Nephron progenitor cell (in vitro differentiated cells): ENCODE measurements around the gene NRP1.
A peak's percentile ranks its signal among the peaks of the same experiment; 100 is the strongest.

ENCODE experiments used
- DNase-seq: peaks from one replicate; pipeline ENCODE4 v3.0.0; 2021
- H3K27ac Mint-ChIP-seq: 2 replicates; pipeline ENCODE4 v1.8.0; 2021; ENCODE audit warnings: mild to moderate bottlenecking, moderate library complexity, mixed read lengths
- H3K27me3 Mint-ChIP-seq: 2 replicates; pipeline ENCODE4 v1.8.0; 2021; ENCODE audit warnings: mild to moderate bottlenecking, low read depth, mixed read lengths; ENCODE audit not compliant: poor library complexity
- H3K36me3 Mint-ChIP-seq: 2 replicates; pipeline ENCODE4 v1.8.0; 2021; ENCODE audit warnings: low read depth, mixed read lengths
- H3K4me1 Mint-ChIP-seq: 2 replicates; pipeline ENCODE4 v1.8.0; 2021; ENCODE audit warnings: mixed read lengths
- H3K4me3 Mint-ChIP-seq: 2 replicates; pipeline ENCODE4 v1.8.0; 2021; ENCODE audit warnings: mild to moderate bottlenecking, moderate library complexity, mixed read lengths
- H3K9me3 Mint-ChIP-seq: 2 replicates; pipeline ENCODE4 v1.8.0; 2021; ENCODE audit warnings: mild to moderate bottlenecking, moderate library complexity, mixed read lengths
- TF ChIP-seq, protein P1 (sequence below): fragments of 200-600 bp; sonication (generic); IDR thresholded peaks from 2 replicates; pipeline ENCODE4 v1.5.0; 2021; ENCODE audit warnings: antibody characterized with exemption

NRP1 gene

DNA sequence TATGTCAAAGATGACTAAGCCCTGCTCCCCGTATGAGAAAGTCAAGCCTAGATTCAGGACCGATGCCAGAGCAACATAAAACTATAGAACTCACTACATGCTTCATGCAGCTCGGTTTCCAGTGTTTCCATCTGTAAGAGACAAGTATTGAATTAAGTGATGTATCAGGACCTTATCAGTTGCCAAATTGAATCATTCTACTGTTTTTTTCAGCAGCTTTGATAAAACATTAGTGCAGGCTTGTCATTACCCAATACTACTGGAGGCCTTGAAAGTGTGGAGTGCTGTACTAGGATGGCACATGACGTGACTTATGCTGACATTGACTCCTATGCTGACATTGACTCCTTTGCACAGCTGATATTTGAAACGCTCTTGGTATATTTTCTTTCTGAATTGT lies 10.8 kb upstream of the NRP1 start:
- TF ChIP-seq, protein P1, sequence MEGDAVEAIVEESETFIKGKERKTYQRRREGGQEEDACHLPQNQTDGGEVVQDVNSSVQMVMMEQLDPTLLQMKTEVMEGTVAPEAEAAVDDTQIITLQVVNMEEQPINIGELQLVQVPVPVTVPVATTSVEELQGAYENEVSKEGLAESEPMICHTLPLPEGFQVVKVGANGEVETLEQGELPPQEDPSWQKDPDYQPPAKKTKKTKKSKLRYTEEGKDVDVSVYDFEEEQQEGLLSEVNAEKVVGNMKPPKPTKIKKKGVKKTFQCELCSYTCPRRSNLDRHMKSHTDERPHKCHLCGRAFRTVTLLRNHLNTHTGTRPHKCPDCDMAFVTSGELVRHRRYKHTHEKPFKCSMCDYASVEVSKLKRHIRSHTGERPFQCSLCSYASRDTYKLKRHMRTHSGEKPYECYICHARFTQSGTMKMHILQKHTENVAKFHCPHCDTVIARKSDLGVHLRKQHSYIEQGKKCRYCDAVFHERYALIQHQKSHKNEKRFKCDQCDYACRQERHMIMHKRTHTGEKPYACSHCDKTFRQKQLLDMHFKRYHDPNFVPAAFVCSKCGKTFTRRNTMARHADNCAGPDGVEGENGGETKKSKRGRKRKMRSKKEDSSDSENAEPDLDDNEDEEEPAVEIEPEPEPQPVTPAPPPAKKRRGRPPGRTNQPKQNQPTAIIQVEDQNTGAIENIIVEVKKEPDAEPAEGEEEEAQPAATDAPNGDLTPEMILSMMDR: no peak
- Mint-ChIP-seq H3K9me3 (peaks cover 25% of the 10 kb centered on the region), H3K4me3 (no peak overlapping the region), H3K27ac (no peak overlapping the region), H3K4me1 (peaks cover 40% of the 10 kb centered on the region), H3K36me3 (peaks cover 27% of the 10 kb centered on the region), H3K27me3 (no peaks in the 10 kb centered on the region)
- DNase-seq: no peak

DNA sequence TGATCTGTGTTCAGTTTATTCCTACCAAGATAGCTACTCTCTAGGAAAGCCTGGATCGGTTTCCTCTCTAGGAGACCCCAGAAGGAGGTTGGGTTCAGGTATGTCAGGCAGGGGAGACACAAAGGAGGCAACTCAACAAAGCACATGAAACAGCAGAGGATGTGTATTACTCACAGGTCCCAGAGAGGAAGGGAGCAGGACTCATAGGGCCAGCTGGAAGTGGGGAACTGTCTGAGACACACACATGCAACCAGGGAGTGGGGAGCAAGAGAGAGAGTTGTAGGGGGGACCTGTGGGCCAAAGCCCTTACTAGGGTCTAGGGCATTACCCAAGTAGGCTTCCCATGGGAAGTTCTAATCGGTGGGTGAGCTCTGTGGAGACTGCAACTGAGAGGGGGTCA lies 10.2 kb upstream of the NRP1 start:
- no peak for DNase-seq
- Mint-ChIP-seq H3K27me3 (no peaks in the 10 kb centered on the region), H3K36me3 (peaks cover 28% of the 10 kb centered on the region), H3K4me1 (peaks cover 46% of the 10 kb centered on the region), H3K4me3 (no peak overlapping the region), H3K27ac (no peak overlapping the region), H3K9me3 (peaks cover 25% of the 10 kb centered on the region)
- TF ChIP-seq, protein P1: no peak

DNA sequence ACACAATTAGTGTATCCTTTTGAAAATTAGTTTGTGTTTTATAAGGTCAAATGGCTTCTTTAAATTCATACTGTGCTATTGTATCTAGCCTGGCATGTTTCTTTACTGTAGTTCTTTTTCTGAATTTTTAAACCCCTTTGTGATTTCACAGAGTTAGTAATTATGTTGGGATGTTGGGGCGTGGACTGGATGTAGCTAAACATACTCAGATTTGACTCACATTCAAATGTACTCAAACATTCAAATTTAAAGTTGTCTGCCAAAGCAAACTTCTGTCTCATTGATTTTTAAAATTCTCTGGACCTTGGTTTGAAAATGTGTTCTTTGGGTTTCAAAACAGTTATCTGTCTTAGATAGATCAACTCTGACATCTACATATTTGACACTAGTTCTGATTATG lies 7.2 kb upstream of the NRP1 start:
- no peaks in the 10 kb centered on the region for H3K27me3 Mint-ChIP-seq
- TF ChIP-seq, protein P1: no peak
- peaks cover 25% of the 10 kb centered on the region for H3K9me3 Mint-ChIP-seq
- no peak overlapping the region for H3K27ac Mint-ChIP-seq
- no peak overlapping the region for H3K4me3 Mint-ChIP-seq
- DNase-seq: no peak
- H3K36me3 Mint-ChIP-seq: peaks cover 38% of the 10 kb centered on the region
- H3K4me1 Mint-ChIP-seq: peaks cover 57% of the 10 kb centered on the region

DNA sequence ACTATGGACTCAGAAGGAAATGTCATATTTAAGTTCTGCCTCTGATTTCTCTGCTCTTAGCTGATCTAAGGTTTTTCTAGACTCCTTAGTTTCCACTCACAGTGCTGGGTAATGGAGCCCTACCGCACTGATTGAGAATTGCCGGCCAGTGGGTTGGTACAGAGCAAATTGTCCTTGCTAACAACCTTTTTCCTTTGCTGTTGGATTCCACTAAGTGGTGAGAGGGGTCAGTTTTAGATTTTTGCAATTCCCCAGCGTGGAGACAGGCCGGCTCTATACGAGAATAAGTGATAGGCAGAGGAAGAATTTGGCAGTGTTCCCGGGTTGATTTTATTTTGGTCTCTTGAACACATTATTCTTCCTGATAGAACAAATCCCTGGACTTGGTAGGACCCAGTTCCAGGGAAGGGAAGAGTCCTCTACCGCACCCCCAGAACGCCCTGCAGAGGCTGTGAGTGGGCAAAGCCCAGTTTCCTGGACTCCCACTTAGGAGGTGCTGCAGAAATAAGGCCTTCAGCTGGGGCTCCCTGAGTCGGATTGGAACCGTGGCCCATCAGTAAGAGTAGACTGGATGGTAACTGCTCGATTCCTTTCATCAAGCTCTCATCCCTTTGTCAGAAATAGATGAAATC lies 3.0 kb upstream of the NRP1 start:
- Mint-ChIP-seq H3K36me3 (peaks cover 21% of the 10 kb centered on the region), H3K4me3 (peak overlapping the region; percentile 96), H3K27ac (peak overlapping the region; percentile 95), H3K27me3 (no peaks in the 10 kb centered on the region), H3K4me1 (peaks cover 46% of the 10 kb centered on the region), H3K9me3 (no peaks in the 10 kb centered on the region)
- TF ChIP-seq, protein P1: no peak
- peak; percentile 17 for DNase-seq

DNA sequence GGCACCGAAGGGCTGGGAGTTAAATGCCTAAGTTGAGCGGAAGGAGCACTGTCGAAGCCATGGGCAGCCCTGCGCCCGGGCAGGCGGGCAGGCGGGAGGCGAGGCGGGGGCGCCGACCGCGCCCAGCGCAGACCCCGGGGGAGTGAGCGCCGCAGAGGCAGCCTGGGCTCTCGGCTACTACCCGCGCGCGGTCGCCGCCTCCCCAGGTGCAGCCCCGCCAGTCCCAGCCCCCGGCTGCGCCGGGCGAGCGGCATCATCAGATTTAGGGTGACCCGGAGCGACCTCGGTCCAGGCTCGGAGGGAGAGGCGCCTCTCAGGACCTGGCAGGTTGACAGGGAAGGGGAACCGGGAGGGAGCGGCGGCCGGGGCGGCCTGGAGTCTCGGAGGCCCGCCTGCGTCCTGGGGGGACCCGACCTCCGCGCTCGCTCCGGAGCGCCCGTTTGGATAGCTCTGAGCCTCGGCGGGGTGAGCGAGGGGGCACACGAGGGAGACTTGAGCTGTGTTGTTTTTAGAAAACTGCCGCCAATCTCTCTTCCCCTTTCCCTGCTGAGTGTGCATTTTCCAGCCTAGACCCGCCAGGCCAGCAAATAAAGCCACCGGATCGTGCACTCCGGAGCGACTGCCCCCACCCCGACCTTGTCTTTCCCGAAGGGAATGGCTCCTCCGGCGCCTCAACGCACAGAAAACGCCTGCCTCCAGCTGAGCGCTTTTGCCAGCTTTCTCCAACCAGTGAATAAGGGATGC lies 2.3 kb upstream of the NRP1 start:
- H3K27me3 Mint-ChIP-seq: no peaks in the 10 kb centered on the region
- peaks cover 25% of the 10 kb centered on the region for H3K36me3 Mint-ChIP-seq
- H3K27ac Mint-ChIP-seq: peak overlapping the region; percentile 95
- peak overlapping the region; percentile 96 for H3K4me3 Mint-ChIP-seq
- peak; percentile 61 for DNase-seq
- TF ChIP-seq, protein P1: no peak
- peaks cover 46% of the 10 kb centered on the region for H3K4me1 Mint-ChIP-seq
- no peaks in the 10 kb centered on the region for H3K9me3 Mint-ChIP-seq
